IPS DF 6.9 (cell line): ENCODE results near the gene ANKRD12.
A peak's percentile ranks its signal among the peaks of the same experiment; 100 is the strongest.

Experiments used
- DNase-seq: peaks from one replicate; pipeline ENCODE4 v3.0.0-alpha.2; 2013; ENCODE audit warnings: low read depth, low spot score
- H3K27ac ChIP-seq: one replicate; pipeline ENCODE4 v1.5.1; 2013; ENCODE audit warnings: low read length, control low read depth
- H3K27me3 ChIP-seq: 2 replicates; pipeline ENCODE4 v1.6.1; 2013; ENCODE audit warnings: mild to moderate bottlenecking, low read length; ENCODE audit not compliant: control insufficient read depth, insufficient read depth
- H3K36me3 ChIP-seq: 2 replicates; pipeline ENCODE4 v1.6.1; 2013; ENCODE audit warnings: low read length; ENCODE audit not compliant: control insufficient read depth, insufficient read depth
- H3K4me1 ChIP-seq: 2 replicates; pipeline ENCODE4 v1.6.1; 2013; ENCODE audit warnings: low read length; ENCODE audit not compliant: control insufficient read depth, insufficient read depth
- H3K4me3 ChIP-seq: 2 replicates; pipeline ENCODE4 v1.5.1; 2013; ENCODE audit warnings: mild to moderate bottlenecking, low read length
- H3K9me3 ChIP-seq: 2 replicates; pipeline ENCODE4 v1.6.1; 2013; ENCODE audit warnings: low read length, inconsistent platforms; ENCODE audit not compliant: control insufficient read depth, insufficient read depth
- WGBS: extraction: QIAGEN DNeasy Blood & Tissue Kit; methylation state at CpG from one replicate; pipeline ENCODE4 v1.1.7; 2013; ENCODE audit warnings: mixed read lengths, missing lambda C conversion rate; ENCODE audit not compliant: insufficient read length, insufficient coverage; 5-methylcytosine and 5-hydroxymethylcytosine counted together

Gene ANKRD12

GRCh38 chr18:9334973-9335696, 198.6 kb downstream of the ANKRD12 start:
- DNase-seq = no peak
- Histone ChIP-seq H3K4me1 (no peaks in the 10 kb centered on the region), H3K27me3 (no peaks in the 10 kb centered on the region), H3K9me3 (no peaks in the 10 kb centered on the region), H3K4me3 (peak overlapping the region; percentile 96), H3K36me3 (no peaks in the 10 kb centered on the region), H3K27ac (no peak overlapping the region)
- no CpG with 5 or more reads among the region's 55 CpGs for WGBS
